H1 (cell line): Measurements from ENCODE around the gene STX19. TPM values are rescaled to one million over a fixed set of nuclear protein-coding genes. Genes with fewer than 3 reads are reported as not detected.
"Not testable (repeated sequence)": the region's sequence is repeated elsewhere in the genome, so short reads cannot be mapped to it uniquely, and the experiment has no call there.

Experiments
- CTCF ChIA-PET: fragments of 300-600 bp; sonication (Branson Sonifier 250); formaldehyde crosslinking; loops from one replicate; lab custom pipeline; 2021; ENCODE audit not compliant: partially characterized antibody; lab: Charles Lee
- POLR2A ChIA-PET: fragments of 300-600 bp; sonication (Branson Sonifier 250); formaldehyde crosslinking; loops from one replicate; lab custom pipeline; 2021; ENCODE audit warnings: inconsistent platforms; ENCODE audit not compliant: partially characterized antibody; lab: Charles Lee
- DNase-seq, 2 experiments: peaks; one replicate each; pipeline versions ENCODE4 v3.0.0 to v3.0.0-alpha.2; 2010 to 2022; ENCODE audit warnings: low spot score in 2 of 2, low read depth in 1 of 2, mixed read lengths in 1 of 2
- FAIRE-seq: peaks from 2 replicates; lab custom pipeline; 2011; peaks lifted over from hg19 to GRCh38; lab: Jason Lieb, UNC
- H2AFZ ChIP-seq: 2 replicates; pipeline ENCODE4 v1.8.1; 2012; ENCODE audit warnings: low read length, inconsistent platforms
- H2AK5ac ChIP-seq: 2 replicates; pipeline ENCODE4 v1.6.1; 2013; ENCODE audit warnings: low read depth, low read length
- H2BK120ac ChIP-seq: replicated peaks from 2 replicates; pipeline ENCODE3; 2013; ENCODE audit warnings: low read depth, low read length, inconsistent platforms
- H2BK12ac ChIP-seq: 2 replicates; pipeline ENCODE4 v1.6.1; 2013; ENCODE audit warnings: low read depth, low read length
- H2BK15ac ChIP-seq: 2 replicates; pipeline ENCODE4 v1.6.1; 2013; ENCODE audit warnings: low read length
- H2BK20ac ChIP-seq: 2 replicates; pipeline ENCODE4 v1.6.1; 2013; ENCODE audit warnings: low read length
- H2BK5ac ChIP-seq: 2 replicates; pipeline ENCODE4 v1.6.1; 2013; ENCODE audit warnings: low read depth, low read length
- H3K14ac ChIP-seq: 2 replicates; pipeline ENCODE4 v1.6.1; 2013; ENCODE audit warnings: inconsistent platforms; ENCODE audit not compliant: insufficient read length
- H3K18ac ChIP-seq: 2 replicates; pipeline ENCODE4 v1.6.1; 2013; ENCODE audit warnings: low read length; ENCODE audit errors: extremely low read depth
- H3K23ac ChIP-seq: 2 replicates; pipeline ENCODE4 v1.6.1; 2013; ENCODE audit warnings: inconsistent platforms; ENCODE audit not compliant: insufficient read length
- H3K23me2 ChIP-seq: 2 replicates; pipeline ENCODE4 v1.6.1; 2013; ENCODE audit warnings: low read depth, low read length
- H3K27ac ChIP-seq: 2 replicates; pipeline ENCODE4 v1.6.1; 2011; ENCODE audit warnings: low read depth, low read length, inconsistent platforms
- H3K27me3 ChIP-seq, 4 experiments: replicated peaks in 1 of 4; 1 replicate in 1 of 4; 2 replicates in 3 of 4; pipeline versions ENCODE4 v1.6.1 to v1.8.1; 2011 to 2013; ENCODE audit warnings: low read length in 3 of 4, mild to moderate bottlenecking in 3 of 4, inconsistent platforms in 2 of 4, mixed read lengths in 2 of 4, moderate library complexity in 1 of 4; ENCODE audit not compliant: control insufficient read depth in 3 of 4, insufficient read depth in 3 of 4; ENCODE audit errors: extremely low read depth in 1 of 4
- H3K36me3 ChIP-seq, 4 experiments: 2 replicates each; pipeline versions ENCODE4 v1.6.1 to v1.8.1; 2011 to 2013; ENCODE audit warnings: mild to moderate bottlenecking in 4 of 4, low read length in 3 of 4, moderate library complexity in 2 of 4, control low read depth in 1 of 4, inconsistent platforms in 1 of 4; ENCODE audit not compliant: insufficient read depth in 4 of 4, control insufficient read depth in 2 of 4
- H3K4ac ChIP-seq: replicated peaks from 2 replicates; pipeline ENCODE3; 2013; ENCODE audit warnings: low read length, low read depth, mixed read lengths, inconsistent platforms; ENCODE audit not compliant: insufficient read length
- H3K4me1 ChIP-seq, 4 experiments: replicated peaks in 1 of 4; 1 replicate in 1 of 4; 2 replicates in 3 of 4; pipeline versions ENCODE4 v1.6.1 to v1.8.1; 2011 to 2013; ENCODE audit warnings: low read length in 3 of 4, inconsistent platforms in 2 of 4, mixed read lengths in 1 of 4; ENCODE audit not compliant: insufficient read depth in 4 of 4, control insufficient read depth in 3 of 4
- H3K4me2 ChIP-seq, 2 experiments: 2 replicates each; pipeline versions ENCODE4 v1.6.1 to v1.8.1; 2011 to 2013; ENCODE audit warnings: low read depth in 2 of 2, low read length in 2 of 2, control low read depth in 1 of 2, inconsistent platforms in 1 of 2, mild to moderate bottlenecking in 1 of 2; ENCODE audit not compliant: insufficient read depth in 1 of 2
- H3K4me3 ChIP-seq, 4 experiments: fragments of 200-600, 300-600 bp in 1 of 4; sonication (generic), shearing (Covaris generic), sonication (Bioruptor Twin) in 1 of 4; 2 replicates each; pipeline versions ENCODE4 v1.5.1 to v1.8.1; 2011 to 2016; ENCODE audit warnings: low read length in 4 of 4, low read depth in 3 of 4, control low read depth in 2 of 4, inconsistent platforms in 2 of 4, mild to moderate bottlenecking in 2 of 4, mixed read lengths in 1 of 4, moderate library complexity in 1 of 4; ENCODE audit not compliant: insufficient read depth in 2 of 4; ENCODE audit errors: extremely low read depth in 1 of 4
- H3K56ac ChIP-seq: replicated peaks from 2 replicates; pipeline ENCODE3; 2013; ENCODE audit warnings: low read depth, mild to moderate bottlenecking, mixed read lengths, low read length, inconsistent platforms; ENCODE audit not compliant: insufficient read length
- H3K79me1 ChIP-seq: 2 replicates; pipeline ENCODE4 v1.6.1; 2013; ENCODE audit warnings: low read depth, low read length, control low read depth
- H3K79me2 ChIP-seq, 2 experiments: 2 replicates each; pipeline versions ENCODE4 v1.6.1 to v1.8.1; 2012 to 2013; ENCODE audit warnings: low read length in 2 of 2, mild to moderate bottlenecking in 2 of 2, inconsistent platforms in 1 of 2; ENCODE audit not compliant: insufficient read depth in 2 of 2, control insufficient read depth in 1 of 2
- H3K9ac ChIP-seq, 4 experiments: replicated peaks in 1 of 4; 1 replicate in 1 of 4; 2 replicates in 3 of 4; pipeline versions ENCODE4 v1.6.1 to v1.8.1; 2011 to 2013; ENCODE audit warnings: low read depth in 3 of 4, low read length in 3 of 4, control low read depth in 2 of 4, mild to moderate bottlenecking in 2 of 4, moderate library complexity in 2 of 4, inconsistent platforms in 1 of 4; ENCODE audit errors: extremely low read depth in 1 of 4
- H3K9me3 ChIP-seq, 2 experiments: 2 replicates each; pipeline versions ENCODE4 v1.6.1 to v1.8.1; 2012 to 2013; ENCODE audit warnings: mild to moderate bottlenecking in 2 of 2, moderate library complexity in 2 of 2, control low read depth in 1 of 2, inconsistent platforms in 1 of 2, low read depth in 1 of 2, low read length in 1 of 2, mixed read lengths in 1 of 2; ENCODE audit not compliant: insufficient read depth in 2 of 2
- H4K20me1 ChIP-seq, 2 experiments: replicated peaks in 1 of 2; 2 replicates each; pipeline versions ENCODE3 to v1.8.1; 2011 to 2013; ENCODE audit warnings: inconsistent platforms in 2 of 2, low read length in 2 of 2, mild to moderate bottlenecking in 1 of 2; ENCODE audit not compliant: insufficient read depth in 2 of 2, control insufficient read depth in 1 of 2
- H4K5ac ChIP-seq: 2 replicates; pipeline ENCODE4 v1.6.1; 2013; ENCODE audit warnings: low read length, low read depth, mixed read lengths, inconsistent platforms; ENCODE audit not compliant: insufficient read length
- H4K8ac ChIP-seq: 2 replicates; pipeline ENCODE4 v1.8.0; 2013; ENCODE audit warnings: mild to moderate bottlenecking, moderate library complexity, low read length, inconsistent platforms; ENCODE audit not compliant: insufficient read depth; ENCODE audit errors: extremely low read depth
- H4K91ac ChIP-seq: replicated peaks from 2 replicates; pipeline ENCODE3; 2013; ENCODE audit warnings: low read length, mixed read lengths, inconsistent platforms; ENCODE audit not compliant: insufficient read length
- BACH1 ChIP-seq: IDR thresholded peaks from 2 replicates; pipeline ENCODE4 v1.6.1; 2012; ENCODE audit warnings: low read length, improper control_type of control experiment
- CREB1 ChIP-seq: IDR thresholded peaks from 2 replicates; pipeline ENCODE4 v1.6.1; 2012; ENCODE audit warnings: inconsistent platforms
- POLR2A ChIP-seq, 2 experiments: IDR thresholded peaks; 1 replicate in 1 of 2; 2 replicates in 1 of 2; pipeline ENCODE4 v1.6.1; 2011; ENCODE audit warnings: low read depth in 2 of 2, low read length in 2 of 2, mild to moderate bottlenecking in 2 of 2; ENCODE audit errors: control extremely low read depth in 1 of 2
- RXRA ChIP-seq: IDR thresholded peaks from 2 replicates; pipeline ENCODE4 v1.6.1; 2011; ENCODE audit warnings: low read depth, mild to moderate bottlenecking, low read length, moderate library complexity; ENCODE audit not compliant: insufficient read depth
- TAF7 ChIP-seq: optimal IDR thresholded peaks from 2 replicates; pipeline ENCODE3; 2011; ENCODE audit warnings: low read depth, mild to moderate bottlenecking, inconsistent platforms, low read length, moderate library complexity, borderline replicate concordance
- WGBS, 2 experiments: shearing (Covaris generic) in 1 of 2; methylation state at CpG; one replicate each; pipeline versions ENCODE4 v1.1.6 to v1.1.7; 2013 to 2015; ENCODE audit warnings: low lambda C conversion rate in 2 of 2, mixed read lengths in 2 of 2, inconsistent platforms in 1 of 2, low coverage in 1 of 2, missing lambda C conversion rate in 1 of 2; ENCODE audit not compliant: insufficient replicate concordance in 2 of 2, insufficient coverage in 1 of 2, insufficient read length in 1 of 2; ENCODE audit errors: extremely low coverage in 1 of 2, missing lambda C conversion rate in 1 of 2; 5-methylcytosine and 5-hydroxymethylcytosine counted together
- polyA plus RNA-seq, 7 experiments: library from polyadenylated mRNA; depleted of rRNA in 3 of 7; stranded (reverse) in 5 of 7; unstranded in 2 of 7; fragments of >200 nt in 5 of 7; fragments of 200-250 nt in 2 of 7; gene quantifications; 1 replicate in 5 of 7; 2 replicates in 1 of 7; 4 replicates in 1 of 7; pipeline versions ENCODE4 v1.2.1 to v1.2.3, GENCODE V29; 2011 to 2013; ENCODE audit warnings: missing spikeins in 2 of 7, mixed read lengths in 2 of 7
- total RNA-seq: library from RNA; stranded (reverse); fragmentation: NEBNext Ultra II Directional; extraction: Animal tissue kit (Norgen Biotek cat#: 25700); gene quantifications from 2 replicates; pipeline ENCODE4 v1.2.1, GENCODE V29; 2021

STX19 gene
- total and polyA plus RNA-seq, 2 of the 8 experiments (the other 6 are each of a cell fraction or from before 2014, with no cell fraction given) = not detected

DNA sequence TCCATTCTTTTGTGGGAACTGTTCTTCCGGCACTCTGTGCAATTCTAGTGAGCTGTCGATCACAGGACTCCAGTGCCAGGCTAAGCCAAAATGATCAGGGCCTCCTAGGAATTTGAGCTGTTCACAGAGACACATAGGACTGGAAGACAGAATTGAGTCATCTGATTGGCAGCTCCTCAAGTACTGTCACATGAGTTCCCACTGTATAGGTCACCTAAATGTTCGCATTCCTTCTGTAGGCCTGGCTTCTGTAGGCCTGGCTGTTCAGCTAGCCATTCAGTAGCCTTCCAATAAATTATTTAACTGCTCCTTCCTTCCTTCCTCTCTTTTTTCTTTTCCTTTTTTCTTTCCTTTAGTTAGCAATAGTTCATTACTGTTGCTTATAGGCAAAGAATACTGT is 59.0 kb downstream of the STX19 start (continued):
- TF ChIP-seq TAF7 = no peak
- no peak for TF ChIP-seq BACH1
- no peak for TF ChIP-seq RXRA
- no peak for TF ChIP-seq POLR2A (IDR thresholded peaks at IDR 0.05; ENCODE audit: control extremely low read depth in 1 of 2, low read depth in 2 of 2, low read length in 2 of 2)
- no peak for TF ChIP-seq CREB1

DNA sequence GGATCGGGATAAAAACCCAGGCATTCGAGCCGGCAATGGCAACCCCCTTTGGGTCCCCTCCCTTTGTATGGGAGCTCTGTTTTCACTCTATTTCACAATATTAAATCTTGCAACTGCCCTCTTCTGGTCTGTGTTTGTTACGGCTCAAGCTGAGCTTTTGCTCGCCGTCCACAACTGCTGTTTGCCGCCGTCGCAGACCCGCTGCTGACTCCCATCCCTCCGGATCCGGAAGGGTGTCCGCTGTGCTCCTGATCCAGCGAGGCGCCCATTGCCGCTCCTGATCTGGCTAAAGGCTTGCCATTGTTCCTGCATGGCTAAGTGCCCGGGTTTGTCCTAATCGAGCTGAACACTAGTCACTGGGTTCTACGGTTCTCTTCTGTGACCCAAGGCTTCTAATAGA is 63.3 kb downstream of the STX19 start:
- H4K5ac ChIP-seq, H3K79me1 ChIP-seq, H2BK5ac ChIP-seq, POLR2A ChIA-PET, H3K79me2 ChIP-seq, H3K9ac ChIP-seq, H2BK12ac ChIP-seq, H3K4ac ChIP-seq, H3K23me2 ChIP-seq, H4K91ac ChIP-seq, DNase-seq, H3K4me1 ChIP-seq, H3K14ac ChIP-seq, H2AK5ac ChIP-seq, H3K4me3 ChIP-seq, H2BK120ac ChIP-seq, H2BK15ac ChIP-seq, H2AFZ ChIP-seq, H2BK20ac ChIP-seq, H3K23ac ChIP-seq, H3K27me3 ChIP-seq, H4K8ac ChIP-seq, H3K27ac ChIP-seq, H3K4me2 ChIP-seq, H3K18ac ChIP-seq, H3K56ac ChIP-seq, H4K20me1 ChIP-seq, H3K36me3 ChIP-seq, FAIRE-seq: not testable (repeated sequence)
- CTCF ChIA-PET = interaction anchor here (0.7 kb wide), 1 partner anchor 104 kb away, joined by 3 read pairs; no protein-coding TSS in a partner anchor
- 92% methylated on average over 16 of the region's 19 CpGs; no CpG with 5 or more reads in 1 of the 2 experiments for WGBS, 2 experiments
- peaks cover 11 to 15% of the 10 kb centered on the region in 2 experiments; a peak in 2 of 4 replicates for H3K9me3 ChIP-seq
